ENCODE results near the gene CDC14A. TPM values are rescaled to one million over a fixed set of nuclear protein-coding genes. Genes with fewer than 3 reads are reported as not detected.

Gene CDC14A
- total and polyA plus RNA-seq, 2 donors (not counting 3 experiments of a cell fraction or from before 2014, with no cell fraction given): 3.4 to 13.9 TPM

GRCh38 chr1:100304227-100304626 lies 48.1 kb upstream of the CDC14A start:
- Histone ChIP-seq H3K4me3 (replicated peaks in 1 of 3; ENCODE audit: insufficient read depth in 1 of 3, low read depth in 1 of 3, low read length in 3 of 3) (no peak overlapping the region), H3K9me1 (replicated peaks; ENCODE audit: control insufficient read depth, extremely low read depth, insufficient read depth, low read length) (no peaks in the 10 kb centered on the region), H2AFZ (ENCODE audit: low read depth, low read length) (no peak overlapping the region), H4K20me1 (replicated peaks; ENCODE audit: control insufficient read depth, extremely low read depth, insufficient read depth, low read length) (no peaks in the 10 kb centered on the region), H3K9ac (replicated peaks; ENCODE audit: extremely low read depth, insufficient read depth, low read length) (no peak overlapping the region), H3K36me3 (ENCODE audit: control insufficient read depth in 2 of 2, extremely low read depth in 1 of 2, insufficient read depth in 2 of 2, low read length in 2 of 2) (no peaks in the 10 kb centered on the region), H3K4me2 (ENCODE audit: insufficient read depth, low read length) (no peak overlapping the region), H3K4me1 (ENCODE audit: control insufficient read depth, extremely low read depth, insufficient read depth, low read length) (peaks cover 8% of the 10 kb centered on the region), H3K27me3 (ENCODE audit: control insufficient read depth in 2 of 2, insufficient read depth in 2 of 2, low read length in 2 of 2) (no peaks in the 10 kb centered on the region), H3K9me3 (replicated peaks; ENCODE audit: control insufficient read depth, insufficient read depth, low read length) (no peaks in the 10 kb centered on the region), H3K79me2 (ENCODE audit: control insufficient read depth, insufficient read depth, low read length) (no peaks in the 10 kb centered on the region), H3K27ac (ENCODE audit: insufficient read depth, low read depth, low read length) (no peak overlapping the region)
- ChIA-PET POLR2A (no interaction called here), CTCF (no interaction called here)
- no peak for TF ChIP-seq POLR2A (IDR thresholded peaks at IDR 0.05; ENCODE audit: low read depth, low read length)
- TF ChIP-seq FOS (IDR thresholded peaks at IDR 0.05; ENCODE audit: borderline replicate concordance, insufficient read depth, low read length): no peak
- TF ChIP-seq EZH2 (IDR thresholded peaks at IDR 0.05; ENCODE audit: borderline replicate concordance, low read depth, low read length, severe bottlenecking): no peak
- no peak for TF ChIP-seq POLR2AphosphoS5 (IDR thresholded peaks at IDR 0.05; ENCODE audit: insufficient read depth, low read depth, low read length)
- no peak for TF ChIP-seq GATA2 (IDR thresholded peaks at IDR 0.05; ENCODE audit: insufficient read depth, insufficient read length, low read depth, low read length)
- no peak for TF ChIP-seq MYC (IDR thresholded peaks at IDR 0.05; ENCODE audit: low read depth, low read length)
- no peak for TF ChIP-seq MAX (IDR thresholded peaks at IDR 0.05; ENCODE audit: insufficient read depth, insufficient read length)
- TF ChIP-seq JUN (IDR thresholded peaks at IDR 0.05; ENCODE audit: borderline replicate concordance, insufficient read depth, insufficient read length, low read depth): no peak
- no peak for TF ChIP-seq CTCF (IDR thresholded peaks at IDR 0.05; ENCODE audit: extremely low read depth in 1 of 2, insufficient read depth in 1 of 2, low read depth in 1 of 2, low read length in 2 of 2)
- dilution Hi-C loops (cut with MboI; ENCODE audit: extremely low pct_ligation_motif_present, low sequenced_read_pairs): no loop called here
- no TSS peak for BruUV-seq (replicated peaks)
- intact Hi-C loops (cut with micrococcal nuclease): no loop called here
- DNase-seq (ENCODE audit: low read depth, low spot score) (no peak), FAIRE-seq (no peak)

Measured in endothelial cell of umbilical vein (primary cell).